ENCODE results near the gene DAGLA.

DAGLA gene

GRCh38 chr11:61683961-61684869, 4.0 kb downstream of the DAGLA start:
- no peak for DNase-seq
- H3K9me3 ChIP-seq = no peaks in the 10 kb centered on the region
- H3K27me3 ChIP-seq = no peaks in the 10 kb centered on the region
- H3K36me3 ChIP-seq = no peaks in the 10 kb centered on the region
- peaks cover 6% of the 10 kb centered on the region; the same call in 1 of the 2 replicates for H3K4me1 ChIP-seq
- H3K4me3 ChIP-seq (ENCODE audit: low read depth, low read length) = no peak overlapping the region
- no peak for TF ChIP-seq CTCF (IDR thresholded peaks at IDR 0.05; ENCODE audit: low read depth, low read length)

- H3K4me1 ChIP-seq = peaks cover 6% of the 10 kb centered on the region; the same call in 1 of the 2 replicates
- H3K27me3 ChIP-seq = no peaks in the 10 kb centered on the region
- H3K4me3 ChIP-seq (ENCODE audit: low read depth, low read length) = no peak overlapping the region
- H3K9me3 ChIP-seq = no peaks in the 10 kb centered on the region
- H3K36me3 ChIP-seq = no peaks in the 10 kb centered on the region
- no peak for DNase-seq
- no peak for TF ChIP-seq CTCF (IDR thresholded peaks at IDR 0.05; ENCODE audit: low read depth, low read length)
Measured at GRCh38 chr11:61684870-61685616, 4.9 kb downstream of the DAGLA start.

- no peak for DNase-seq
- Histone ChIP-seq H3K4me3 (ENCODE audit: low read depth, low read length) (no peak overlapping the region), H3K9me3 (no peaks in the 10 kb centered on the region), H3K36me3 (no peaks in the 10 kb centered on the region), H3K4me1 (peaks cover 6% of the 10 kb centered on the region; the same call in 1 of the 2 replicates), H3K27me3 (no peaks in the 10 kb centered on the region)
- no peak for TF ChIP-seq CTCF (IDR thresholded peaks at IDR 0.05; ENCODE audit: low read depth, low read length)
Measured at GRCh38 chr11:61685617-61685967, 5.4 kb downstream of the DAGLA start.

- H3K4me1 ChIP-seq = peaks cover 6% of the 10 kb centered on the region; the same call in 1 of the 2 replicates
- H3K4me3 ChIP-seq (ENCODE audit: low read depth, low read length) = no peak overlapping the region
- no peaks in the 10 kb centered on the region for H3K36me3 ChIP-seq
- TF ChIP-seq CTCF (IDR thresholded peaks at IDR 0.05; ENCODE audit: low read depth, low read length) = no peak
- no peak for DNase-seq
- no peaks in the 10 kb centered on the region for H3K27me3 ChIP-seq
- H3K9me3 ChIP-seq = no peaks in the 10 kb centered on the region
Measured at GRCh38 chr11:61686066-61686465, 5.9 kb downstream of the DAGLA start.

- no peak for DNase-seq
- peaks cover 6% of the 10 kb centered on the region; the same call in 1 of the 2 replicates for H3K4me1 ChIP-seq
- TF ChIP-seq CTCF (IDR thresholded peaks at IDR 0.05; ENCODE audit: low read depth, low read length) = no peak
- H3K27me3 ChIP-seq = no peaks in the 10 kb centered on the region
- no peaks in the 10 kb centered on the region for H3K36me3 ChIP-seq
- H3K4me3 ChIP-seq (ENCODE audit: low read depth, low read length) = no peak overlapping the region
- no peaks in the 10 kb centered on the region for H3K9me3 ChIP-seq
Measured at GRCh38 chr11:61686469-61686868, 6.3 kb downstream of the DAGLA start.
